Measurements from ENCODE around the gene ASXL1. TPM values are rescaled to one million over a fixed set of nuclear protein-coding genes. Genes with fewer than 3 reads are reported as not detected.
"Not testable (repeated sequence)": the region's sequence is repeated elsewhere in the genome, so short reads cannot be mapped to it uniquely, and the experiment has no call there.

ASXL1 gene
- total RNA-seq, 1 experiment from 2014 or later = 39.8 TPM

DNA sequence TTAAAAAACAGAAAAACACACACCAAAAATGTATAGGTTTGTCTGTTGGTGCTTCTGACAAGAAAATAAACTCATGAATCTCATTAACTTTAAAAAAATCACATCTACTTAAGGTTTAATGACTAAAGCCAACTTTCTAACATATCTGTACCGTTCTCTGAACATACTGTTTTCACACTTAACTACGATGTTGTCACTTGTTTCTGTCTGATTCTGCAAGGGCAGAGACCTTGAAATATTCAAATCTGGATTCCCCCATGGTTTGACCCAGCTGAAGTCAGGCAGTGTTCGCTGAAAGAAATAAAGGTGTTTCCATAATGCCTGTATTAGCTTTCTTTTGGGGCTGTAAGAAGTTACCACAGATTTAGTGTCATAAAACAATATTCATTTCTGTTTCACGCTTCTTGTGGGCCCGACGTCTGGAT, 2.7 kb upstream of the ASXL1 start:
- Histone ChIP-seq H3K4me3 (no peak overlapping the region), H3K27me3 (no peaks in the 10 kb centered on the region), H3K9me3 (no peaks in the 10 kb centered on the region), H3K36me3 (peaks cover 8% of the 10 kb centered on the region)
- DNase-seq = no peak

DNA sequence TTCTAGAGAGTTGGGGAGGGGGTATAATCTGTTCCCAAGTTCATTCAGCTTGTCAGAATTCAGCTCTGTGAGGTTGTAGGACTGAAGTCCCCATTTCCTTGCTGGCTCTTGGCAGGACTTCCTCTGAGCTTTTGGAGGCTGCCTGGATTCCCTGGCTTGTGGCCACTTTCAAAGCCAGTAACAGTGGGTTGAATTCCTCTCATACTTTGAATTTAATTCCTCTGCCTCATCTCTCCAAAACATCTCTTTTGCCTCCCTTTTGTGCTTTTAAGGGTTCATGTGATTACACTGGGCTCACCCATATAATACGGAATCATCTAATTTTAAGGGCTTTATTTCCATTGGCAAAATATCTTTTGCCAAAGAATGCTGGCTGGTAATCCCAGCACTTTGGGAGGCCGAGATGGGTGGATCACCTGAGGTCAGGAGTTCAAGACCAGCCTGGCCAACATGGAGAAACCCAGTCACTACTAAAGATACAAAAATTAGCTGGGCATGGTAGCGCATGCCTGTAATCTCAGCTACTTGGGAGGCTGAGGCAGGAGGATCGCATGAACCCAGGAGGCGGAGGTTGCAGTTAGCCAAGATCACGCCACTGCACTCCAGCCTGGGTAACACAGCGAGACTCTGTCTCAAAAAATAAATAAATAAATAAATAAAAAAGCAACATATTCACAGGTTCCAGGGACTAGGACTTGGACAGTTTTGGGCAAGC, 2.1 kb upstream of the ASXL1 start:
- H3K36me3 ChIP-seq = peaks cover 14% of the 10 kb centered on the region
- not testable (repeated sequence) for H3K27me3 ChIP-seq, H3K4me3 ChIP-seq, H3K9me3 ChIP-seq
- peak; percentile 81 for DNase-seq

DNA sequence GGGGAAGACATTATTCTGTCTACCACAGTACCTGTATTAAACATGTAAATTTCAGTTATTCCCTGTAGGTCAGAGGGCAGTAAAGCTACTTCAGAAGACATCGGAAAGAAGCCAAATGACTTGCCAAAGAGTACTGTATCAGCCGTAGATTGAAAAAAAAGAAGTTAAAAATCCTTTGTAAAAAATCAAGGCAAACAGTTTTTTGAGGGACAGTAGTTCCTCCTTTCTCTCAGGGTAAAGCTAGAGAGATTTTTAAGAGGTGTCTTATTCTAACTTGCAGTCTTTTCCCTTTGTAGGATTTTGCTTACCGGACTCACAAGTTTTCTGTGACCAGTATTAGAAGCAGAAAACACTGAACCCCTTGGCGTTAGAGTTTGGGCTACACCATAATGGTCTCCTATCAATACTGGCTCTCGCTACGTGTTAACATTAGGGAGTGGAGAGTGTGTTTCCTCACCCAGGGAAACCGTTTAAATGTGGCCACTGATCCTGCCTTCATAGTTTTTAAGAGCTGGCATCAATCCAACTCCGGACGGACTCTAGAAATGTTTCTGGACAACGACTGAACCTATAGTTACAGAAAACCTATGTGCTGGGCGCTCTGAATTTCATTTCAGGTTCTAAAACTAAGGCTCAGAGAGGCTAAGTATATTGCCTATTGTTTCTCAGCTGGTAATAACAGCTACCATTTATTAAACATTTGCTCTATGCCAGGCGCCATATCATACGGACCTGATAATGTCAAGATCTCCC, 1.3 kb upstream of the ASXL1 start:
- no peak for DNase-seq
- H3K36me3 ChIP-seq = peaks cover 15% of the 10 kb centered on the region
- peak overlapping the region; percentile 78 for H3K4me3 ChIP-seq
- no peaks in the 10 kb centered on the region for H3K27me3 ChIP-seq
- H3K9me3 ChIP-seq = no peaks in the 10 kb centered on the region

DNA sequence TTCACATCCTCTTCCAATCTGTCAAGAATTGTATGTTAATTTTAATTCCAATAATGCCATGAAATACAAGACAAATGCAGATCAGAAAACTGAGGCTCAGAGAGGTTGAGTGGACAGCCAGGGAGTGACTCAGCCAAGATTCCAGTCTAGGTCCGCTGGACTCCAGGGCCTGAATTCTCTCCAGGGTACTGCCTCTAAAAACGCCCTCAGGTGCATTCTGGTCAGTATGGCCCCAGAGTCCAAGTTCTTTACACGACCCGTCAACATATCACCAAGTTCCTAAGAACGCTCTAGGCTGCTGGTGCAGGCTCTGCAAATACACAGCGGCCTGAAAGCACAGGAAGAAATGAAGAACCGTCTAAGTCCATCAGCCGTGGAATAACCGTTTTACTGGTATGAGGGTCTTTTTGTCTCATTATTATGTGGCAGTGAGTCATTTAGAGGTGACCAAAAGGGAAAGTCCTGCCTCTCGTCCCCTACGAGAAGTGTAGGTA, 709 bp upstream of the ASXL1 start:
- H3K4me3 ChIP-seq = peak overlapping the region; percentile 78
- no peaks in the 10 kb centered on the region for H3K27me3 ChIP-seq
- H3K9me3 ChIP-seq = no peaks in the 10 kb centered on the region
- peaks cover 18% of the 10 kb centered on the region for H3K36me3 ChIP-seq
- DNase-seq = peak; percentile 60

DNA sequence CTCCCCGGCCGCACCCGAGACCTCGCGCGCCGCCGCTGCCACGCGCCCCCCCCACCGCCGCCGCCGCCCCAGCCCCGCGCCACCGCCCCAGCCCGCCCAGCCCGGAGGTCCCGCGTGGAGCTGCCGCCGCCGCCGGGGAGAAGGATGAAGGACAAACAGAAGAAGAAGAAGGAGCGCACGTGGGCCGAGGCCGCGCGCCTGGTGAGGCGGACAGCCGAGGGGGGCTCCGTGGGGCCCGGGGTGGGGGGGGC, 426 bp downstream of the ASXL1 start:
- Histone ChIP-seq H3K27me3 (no peaks in the 10 kb centered on the region), H3K36me3 (peaks cover 18% of the 10 kb centered on the region), H3K9me3 (no peaks in the 10 kb centered on the region), H3K4me3 (peak overlapping the region; percentile 78)
- DNase-seq = no peak

DNA sequence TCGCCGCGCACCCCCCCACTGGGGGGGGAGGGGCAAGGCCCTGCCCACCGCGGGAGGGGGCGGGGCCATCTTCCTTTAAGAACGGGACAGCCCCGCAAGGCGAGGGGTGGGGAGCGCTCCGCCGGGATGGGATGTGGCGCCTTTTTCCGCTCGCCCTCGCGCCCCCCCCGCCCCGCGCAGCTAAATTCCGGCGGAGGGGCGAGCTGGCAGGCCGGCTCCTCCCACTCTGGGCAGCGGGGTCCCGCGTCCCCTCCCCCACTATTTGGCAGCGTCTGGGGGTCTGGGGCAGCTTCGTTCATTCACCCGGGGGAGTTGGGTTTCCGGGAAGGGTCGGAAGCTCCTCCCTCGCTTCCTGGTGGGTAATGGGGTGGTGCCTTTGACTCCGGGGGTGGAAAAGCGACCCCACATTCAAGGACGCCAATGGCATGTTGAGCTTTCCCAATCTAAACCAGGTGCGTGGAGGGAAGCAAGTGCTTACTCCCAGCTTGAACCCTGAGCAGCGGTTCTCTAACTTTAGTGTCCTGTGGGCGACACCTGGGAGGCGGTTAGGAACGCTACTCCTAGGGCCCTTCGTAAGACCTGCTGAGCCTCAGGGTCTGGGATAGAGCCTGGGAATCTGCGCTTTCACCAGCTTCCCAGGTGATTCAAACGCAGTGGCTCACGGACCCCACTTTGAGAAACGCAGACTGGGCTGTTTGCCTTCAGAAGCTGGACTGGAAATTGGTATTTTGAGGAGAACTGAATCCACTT, 927 bp downstream of the ASXL1 start:
- DNase-seq = peak; percentile 77
- Histone ChIP-seq H3K27me3 (no peaks in the 10 kb centered on the region), H3K9me3 (no peaks in the 10 kb centered on the region), H3K36me3 (peaks cover 18% of the 10 kb centered on the region), H3K4me3 (peak overlapping the region; percentile 78)

DNA sequence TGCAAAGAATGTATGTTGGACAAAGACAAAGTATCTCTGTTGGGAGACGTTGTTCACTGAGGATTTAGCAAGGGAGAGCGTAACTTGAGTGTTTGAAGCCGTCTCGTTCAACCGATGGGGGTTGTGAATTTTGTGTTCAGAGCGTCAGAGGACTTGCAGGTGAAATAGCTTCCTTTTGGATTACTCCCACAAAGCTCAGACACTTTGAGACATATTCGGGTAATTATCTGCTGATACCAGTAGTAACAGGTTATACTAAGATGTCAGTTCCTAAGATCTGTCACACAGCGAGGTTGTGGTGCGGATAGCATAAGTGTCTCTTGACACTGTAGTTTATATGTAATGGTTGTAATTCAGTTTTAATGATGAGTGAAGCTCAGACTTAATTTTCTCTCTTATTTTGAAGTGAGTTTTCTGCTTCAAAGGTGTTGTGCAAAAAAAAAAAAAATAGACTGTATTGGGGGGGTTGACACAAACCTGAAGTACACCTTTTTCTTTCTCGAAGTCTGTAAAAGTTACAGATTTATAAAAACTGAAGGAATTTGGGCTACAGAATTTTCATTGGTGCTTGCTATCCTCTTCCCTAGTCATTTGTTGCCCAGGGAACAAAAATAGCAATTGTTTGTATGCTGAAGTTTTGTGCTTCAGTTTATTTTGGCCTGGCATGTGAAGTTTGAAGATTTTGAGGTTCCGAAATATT, 1.7 kb downstream of the ASXL1 start:
- H3K9me3 ChIP-seq = no peaks in the 10 kb centered on the region
- peak overlapping the region; percentile 78 for H3K4me3 ChIP-seq
- peaks cover 18% of the 10 kb centered on the region for H3K36me3 ChIP-seq
- no peaks in the 10 kb centered on the region for H3K27me3 ChIP-seq
- no peak for DNase-seq

DNA sequence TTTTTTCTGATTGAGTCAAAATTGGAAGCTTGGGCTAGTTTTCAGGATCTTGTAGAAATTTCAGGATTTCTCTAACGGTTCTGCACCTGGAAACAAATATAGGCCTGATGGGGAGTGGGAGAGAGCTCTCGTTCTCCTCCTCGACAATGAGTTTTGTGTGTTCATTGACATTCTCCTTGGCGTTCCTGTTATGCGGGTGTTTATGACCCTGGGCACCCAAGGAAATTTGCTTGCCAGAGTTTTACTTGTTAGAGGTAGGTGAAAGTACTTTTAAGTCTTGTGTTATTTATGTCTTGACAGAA, 2.2 kb downstream of the ASXL1 start:
- Histone ChIP-seq H3K9me3 (no peaks in the 10 kb centered on the region), H3K36me3 (peaks cover 18% of the 10 kb centered on the region), H3K4me3 (peak overlapping the region; percentile 78), H3K27me3 (no peaks in the 10 kb centered on the region)
- DNase-seq = no peak

DNA sequence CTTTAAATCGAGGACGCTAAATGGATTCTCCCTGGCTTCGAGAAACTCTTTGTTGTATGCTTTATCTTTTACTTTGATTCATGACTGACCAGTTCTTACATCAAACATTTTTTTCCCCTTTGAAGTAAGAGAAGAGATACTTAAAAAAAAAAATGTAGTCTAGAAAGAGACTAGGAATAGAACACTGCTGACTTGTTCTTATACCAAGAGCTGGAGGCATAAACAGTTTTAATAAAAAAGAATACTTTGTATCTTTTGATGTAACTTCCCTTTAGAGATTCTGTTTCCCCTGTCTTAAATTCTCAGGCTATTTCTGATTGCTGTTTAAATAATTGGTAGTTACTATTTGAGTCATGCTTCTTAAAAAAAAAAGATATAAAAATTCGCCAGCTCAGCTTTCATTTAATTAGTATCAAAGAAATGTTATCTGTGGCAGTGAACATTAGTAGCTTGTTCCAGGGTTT, 4.8 kb downstream of the ASXL1 start:
- no peak overlapping the region for H3K4me3 ChIP-seq
- H3K36me3 ChIP-seq = peaks cover 32% of the 10 kb centered on the region
- H3K27me3 ChIP-seq = no peaks in the 10 kb centered on the region
- DNase-seq = no peak
- H3K9me3 ChIP-seq = no peaks in the 10 kb centered on the region

DNA sequence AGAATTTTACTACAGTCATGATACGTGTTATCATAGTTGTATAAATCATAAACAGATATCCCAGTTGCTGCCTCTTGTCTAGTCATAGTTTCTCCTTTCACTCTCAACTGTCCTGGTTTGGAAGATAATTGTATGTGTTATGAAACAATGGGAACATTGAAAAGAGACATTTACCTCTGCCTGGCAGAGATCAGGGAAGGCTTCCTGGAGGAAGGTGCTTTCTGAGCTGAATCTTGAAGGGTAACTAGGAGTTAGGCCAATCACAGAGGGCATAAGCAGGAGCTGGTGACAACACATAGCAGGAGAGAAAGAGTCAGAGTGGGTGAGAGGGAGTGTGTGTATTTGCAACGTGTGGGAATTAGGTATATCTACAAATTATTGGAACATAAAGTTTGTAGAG, 5.4 kb downstream of the ASXL1 start:
- H3K27me3 ChIP-seq = no peaks in the 10 kb centered on the region
- DNase-seq = no peak
- H3K4me3 ChIP-seq = no peak overlapping the region
- H3K9me3 ChIP-seq = no peaks in the 10 kb centered on the region
- peaks cover 37% of the 10 kb centered on the region for H3K36me3 ChIP-seq

DNA sequence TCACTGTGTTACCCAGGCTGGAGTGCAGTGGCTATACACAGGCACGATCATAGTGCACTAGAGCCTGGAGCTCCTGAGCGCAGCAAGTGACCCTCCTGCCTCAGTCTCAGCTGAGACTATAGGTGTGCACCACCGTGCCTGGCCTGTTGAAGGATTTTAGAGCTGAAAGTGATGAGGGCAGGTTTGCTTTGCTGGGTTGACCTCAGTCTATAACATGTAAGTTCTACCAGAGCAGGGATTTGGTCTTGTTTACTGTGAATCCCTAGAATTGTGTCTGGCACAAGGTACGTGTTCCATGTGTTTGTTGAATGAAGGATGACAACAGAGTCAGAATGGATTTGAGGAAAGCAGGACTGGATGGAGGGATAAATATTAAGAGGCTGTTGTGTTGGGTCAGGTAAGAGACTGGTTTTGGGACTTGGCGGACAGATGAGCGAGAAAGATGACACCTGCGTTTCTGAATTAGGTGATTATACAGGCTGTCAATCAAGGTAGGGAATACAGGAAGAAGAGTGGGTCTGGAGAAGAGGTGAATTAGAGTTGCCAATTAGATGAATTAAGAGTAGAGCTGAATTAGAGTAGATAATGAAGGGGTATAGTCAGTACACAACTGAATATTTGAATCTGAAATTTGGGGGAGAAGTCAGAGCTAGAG, 6.5 kb downstream of the ASXL1 start:
- no peak overlapping the region for H3K4me3 ChIP-seq
- no peak for DNase-seq
- H3K27me3 ChIP-seq = no peaks in the 10 kb centered on the region
- peaks cover 39% of the 10 kb centered on the region for H3K36me3 ChIP-seq
- no peaks in the 10 kb centered on the region for H3K9me3 ChIP-seq

DNA sequence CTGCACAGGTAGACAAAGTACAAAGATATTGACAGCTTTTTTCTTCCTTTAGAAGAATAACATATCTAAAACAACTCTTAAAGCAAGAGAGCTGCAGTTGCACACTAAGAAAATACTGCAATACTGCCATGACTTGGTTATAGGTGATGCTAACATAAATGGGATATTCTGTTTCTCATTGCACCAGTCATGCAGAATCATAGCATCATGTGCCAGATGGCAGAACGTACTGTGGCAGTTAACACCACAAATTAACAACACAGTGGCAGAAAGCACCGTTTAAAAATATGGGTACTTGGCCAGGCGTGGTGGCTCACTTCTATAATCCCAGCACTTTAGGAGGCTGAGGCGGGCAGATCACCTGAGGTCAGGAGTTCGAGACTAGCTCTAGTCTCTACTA, 7.4 kb downstream of the ASXL1 start:
- H3K36me3 ChIP-seq = peaks cover 45% of the 10 kb centered on the region
- no peaks in the 10 kb centered on the region for H3K27me3 ChIP-seq
- no peaks in the 10 kb centered on the region for H3K9me3 ChIP-seq
- no peak overlapping the region for H3K4me3 ChIP-seq
- DNase-seq = no peak

DNA sequence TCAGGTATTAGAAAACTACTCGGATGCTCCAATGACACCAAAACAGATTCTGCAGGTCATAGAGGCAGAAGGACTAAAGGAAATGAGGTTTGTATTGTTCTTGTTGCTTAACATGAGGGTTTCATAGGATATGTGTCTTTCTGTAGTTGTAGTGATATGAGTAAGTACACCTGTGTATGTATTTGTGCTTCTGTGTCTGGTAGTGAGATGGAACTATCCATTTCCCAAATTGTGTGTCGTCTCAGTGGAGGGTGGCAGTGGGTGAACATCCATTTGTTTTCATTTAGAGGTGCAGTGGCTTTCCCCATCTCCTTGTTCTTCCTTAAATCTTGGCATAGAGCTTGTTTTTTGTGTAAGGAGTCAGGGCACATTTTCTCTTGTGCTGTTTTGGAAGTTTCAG, 8.2 kb downstream of the ASXL1 start:
- no peak overlapping the region for H3K4me3 ChIP-seq
- no peaks in the 10 kb centered on the region for H3K27me3 ChIP-seq
- no peaks in the 10 kb centered on the region for H3K9me3 ChIP-seq
- peaks cover 39% of the 10 kb centered on the region for H3K36me3 ChIP-seq
- DNase-seq = no peak

DNA sequence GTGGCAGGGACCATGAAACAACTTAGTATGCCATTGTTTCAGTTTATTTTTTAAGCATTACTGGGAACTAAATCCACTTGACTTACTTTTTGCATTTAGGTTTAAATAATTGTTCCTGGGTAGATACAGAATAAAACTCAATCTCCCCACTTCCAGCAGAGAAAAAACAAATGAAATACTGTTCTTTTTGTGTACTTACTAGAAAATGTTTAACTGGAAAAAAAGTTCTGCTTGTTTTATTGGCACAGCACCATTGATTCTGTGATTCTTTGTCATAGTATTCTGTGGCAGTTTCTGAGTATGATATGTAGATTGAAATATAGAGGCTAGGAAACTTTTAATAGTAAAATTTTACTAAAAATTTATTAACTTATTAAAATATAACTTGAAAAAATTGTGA, 10.2 kb downstream of the ASXL1 start:
- H3K27me3 ChIP-seq = no peaks in the 10 kb centered on the region
- no peaks in the 10 kb centered on the region for H3K9me3 ChIP-seq
- H3K4me3 ChIP-seq = no peak overlapping the region
- DNase-seq = no peak
- peaks cover 53% of the 10 kb centered on the region for H3K36me3 ChIP-seq

DNA sequence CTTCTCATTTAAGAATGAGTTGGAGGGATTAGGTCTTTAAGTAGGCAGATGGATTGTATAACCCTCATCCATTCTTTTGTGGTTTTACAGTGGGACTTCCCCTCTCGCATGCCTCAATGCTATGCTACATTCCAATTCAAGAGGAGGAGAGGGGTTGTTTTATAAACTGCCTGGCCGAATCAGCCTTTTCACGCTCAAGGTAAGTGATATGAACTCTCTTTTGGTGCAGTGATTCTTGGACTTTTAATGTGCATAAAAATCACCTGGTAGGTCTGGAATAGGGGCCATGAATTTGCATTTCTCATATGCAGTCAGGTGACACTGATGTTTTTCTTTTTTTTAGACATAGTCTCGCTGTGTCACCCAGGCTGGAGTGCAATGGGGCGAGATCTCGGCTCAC, 10.8 kb downstream of the ASXL1 start:
- no peaks in the 10 kb centered on the region for H3K27me3 ChIP-seq
- DNase-seq = no peak
- H3K9me3 ChIP-seq = no peaks in the 10 kb centered on the region
- H3K36me3 ChIP-seq = peaks cover 58% of the 10 kb centered on the region
- H3K4me3 ChIP-seq = no peak overlapping the region

DNA sequence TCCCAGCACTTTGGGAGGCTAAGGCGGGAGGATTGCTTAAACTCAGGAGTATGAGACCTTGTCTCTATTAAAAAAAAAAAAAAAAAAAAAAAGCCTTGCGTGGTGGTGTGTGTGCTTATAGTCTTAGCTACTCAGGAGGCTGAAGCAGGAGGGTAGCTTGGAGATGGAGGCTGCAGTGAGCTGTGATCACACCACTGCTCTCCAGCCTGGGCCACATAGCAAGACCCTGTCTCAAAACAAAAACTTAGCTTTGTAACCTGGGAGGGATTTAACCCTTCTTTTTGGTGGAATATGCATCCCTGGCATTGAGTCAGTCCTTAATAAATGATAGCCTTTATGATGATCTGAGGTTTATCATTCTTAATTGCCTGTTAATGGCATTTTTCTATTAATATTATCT, 12.8 kb downstream of the ASXL1 start:
- no peaks in the 10 kb centered on the region for H3K27me3 ChIP-seq
- peaks cover 70% of the 10 kb centered on the region for H3K36me3 ChIP-seq
- no peak overlapping the region for H3K4me3 ChIP-seq
- no peak for DNase-seq
- H3K9me3 ChIP-seq = no peaks in the 10 kb centered on the region

DNA sequence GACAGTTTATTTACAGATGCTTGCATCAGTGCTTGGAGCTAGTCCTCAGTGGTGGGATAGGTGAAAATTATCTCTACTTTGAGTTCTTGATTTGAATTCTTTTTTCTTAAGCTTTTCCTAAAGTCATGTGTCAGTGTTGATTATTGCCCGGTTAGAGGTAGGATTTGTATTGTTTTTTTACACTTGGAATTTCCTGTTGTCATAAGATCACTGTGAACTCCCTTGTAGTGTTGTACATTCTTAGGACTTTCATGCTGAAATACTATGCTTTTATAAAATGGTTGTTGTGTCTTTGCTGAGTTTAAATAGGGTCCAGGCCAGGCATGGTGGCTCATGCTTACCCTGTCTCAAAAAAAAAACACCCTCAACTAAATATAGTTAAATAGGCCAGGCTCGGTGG, 20.3 kb downstream of the ASXL1 start:
- DNase-seq = no peak
- Histone ChIP-seq H3K4me3 (no peak overlapping the region), H3K36me3 (peaks cover 44% of the 10 kb centered on the region), H3K27me3 (no peaks in the 10 kb centered on the region), H3K9me3 (no peaks in the 10 kb centered on the region)

Data from MG63 (cell line).